Bronchial epithelial cell (primary cell): Measurements from ENCODE around the gene NUMBL. TPM values are rescaled to one million over a fixed set of nuclear protein-coding genes. Genes with fewer than 3 reads are reported as not detected.

Source experiments
- DNase-seq: peaks from one replicate; pipeline ENCODE4 v3.0.0-alpha.2; 2010; ENCODE audit warnings: low read depth
- FAIRE-seq: peaks from 2 replicates; lab custom pipeline; 2011; peaks lifted over from hg19 to GRCh38; lab: Jason Lieb, UNC
- H3K27me3 ChIP-seq: 2 replicates; pipeline ENCODE4 v1.5.1; 2011; ENCODE audit warnings: low read length; ENCODE audit not compliant: control insufficient read depth, insufficient read depth
- H3K36me3 ChIP-seq: 2 replicates; pipeline ENCODE4 v1.5.1; 2011; ENCODE audit warnings: low read length; ENCODE audit not compliant: control insufficient read depth, insufficient read depth
- H3K4me3 ChIP-seq: 2 replicates; pipeline ENCODE4 v1.5.1; 2011; ENCODE audit warnings: mild to moderate bottlenecking, low read depth, low read length, control low read depth
- CTCF ChIP-seq: IDR thresholded peaks from 2 replicates; pipeline ENCODE4 v1.5.1; 2011; ENCODE audit warnings: mild to moderate bottlenecking, moderate library complexity, low read length, control low read depth, inconsistent platforms; ENCODE audit not compliant: insufficient read depth, severe bottlenecking
- total RNA-seq: library from RNA; depleted of rRNA; stranded (reverse); fragments of >200 nt; gene quantifications from 2 replicates; pipeline ENCODE4 v1.2.1, GENCODE V29; 2014

NUMBL gene
- total RNA-seq, 1 donor from 2014 or later: 8.4 TPM

- H3K36me3 ChIP-seq: peaks cover 12% of the 10 kb centered on the region
- DNase-seq: no peak
These were observed 3.4 kb downstream of the NUMBL start for GRCh38 chr19:40686882-40687524.

GRCh38 chr19:40685563-40685962, 4.9 kb downstream of the NUMBL start:
- H3K4me3 ChIP-seq: no peak overlapping the region
- TF ChIP-seq CTCF: no peak
- peak; percentile 85 for FAIRE-seq
- H3K27me3 ChIP-seq: no peaks in the 10 kb centered on the region
- peaks cover 18% of the 10 kb centered on the region for H3K36me3 ChIP-seq
- DNase-seq: peak; percentile 5

More at GRCh38 chr19:40686882-40687524, 3.4 kb downstream of the NUMBL start:
- Histone ChIP-seq H3K27me3 (no peaks in the 10 kb centered on the region), H3K4me3 (no peak overlapping the region)
- TF ChIP-seq CTCF: no peak
- no peak for FAIRE-seq

GRCh38 chr19:40685016-40685526, 5.4 kb downstream of the NUMBL start:
- Histone ChIP-seq H3K4me3 (no peak overlapping the region), H3K27me3 (no peaks in the 10 kb centered on the region), H3K36me3 (peaks cover 18% of the 10 kb centered on the region)
- no peak for TF ChIP-seq CTCF
- FAIRE-seq (no peak), DNase-seq (no peak)

- TF ChIP-seq CTCF: no peak
- H3K36me3 ChIP-seq: peaks cover 18% of the 10 kb centered on the region
- no peak for FAIRE-seq
- H3K27me3 ChIP-seq: no peaks in the 10 kb centered on the region
- no peak overlapping the region for H3K4me3 ChIP-seq
- DNase-seq: no peak
These were observed 6.2 kb downstream of the NUMBL start for GRCh38 chr19:40684280-40684679.

GRCh38 chr19:40683437-40683836, 7.0 kb downstream of the NUMBL start:
- Histone ChIP-seq H3K4me3 (no peak overlapping the region), H3K36me3 (peaks cover 19% of the 10 kb centered on the region), H3K27me3 (no peaks in the 10 kb centered on the region)

More at GRCh38 chr19:40683437-40683836, 7.0 kb downstream of the NUMBL start:
- FAIRE-seq (no peak), DNase-seq (no peak)
- TF ChIP-seq CTCF: no peak
